A673 (cell line): ENCODE measurements around the gene MTLN. TPM values are rescaled to one million over a fixed set of nuclear protein-coding genes. Genes with fewer than 3 reads are reported as not detected.
A peak's percentile ranks its signal among the peaks of the same experiment; 100 is the strongest.
"Not testable (repeated sequence)": the region's sequence is repeated elsewhere in the genome, so short reads cannot be mapped to it uniquely, and the experiment has no call there.

Experiments used
- BruUV-seq: library from RNA; stranded (reverse); fragments of 400-500 nt; replicated peaks from 2 replicates; lab custom pipeline; 2021; lab: Mats Ljungman, UMichigan
- CTCF ChIA-PET: fragments of 300-600 bp; sonication (Branson Sonifier 250); formaldehyde crosslinking; loops from one replicate; lab custom pipeline; 2022; ENCODE audit warnings: antibody characterized with exemption; lab: Charles Lee
- POLR2A ChIA-PET: fragments of 300-600 bp; sonication (Branson Sonifier 250); formaldehyde crosslinking; loops from one replicate; lab custom pipeline; 2022; ENCODE audit warnings: antibody characterized with exemption; ENCODE audit not compliant: low non-redundant PET; lab: Charles Lee
- DNase-seq: peaks from one replicate; pipeline ENCODE4 v3.0.0-alpha.2; 2015; ENCODE audit warnings: low spot score
- H3K27ac ChIP-seq: fragments of 200-600 bp; sonication (generic); 2 replicates; pipeline ENCODE4 v1.5.1; 2016; ENCODE audit warnings: mixed run types, low read depth, mild to moderate bottlenecking, mixed read lengths, antibody characterized with exemption, low read length; ENCODE audit not compliant: poor library complexity, severe bottlenecking
- H3K27me3 ChIP-seq: fragments of 200-600 bp; sonication (generic); replicated peaks from 2 replicates; pipeline ENCODE4 v1.6.1; 2017; ENCODE audit warnings: mixed run types, low read depth, mild to moderate bottlenecking, mixed read lengths, antibody characterized with exemption, low read length; ENCODE audit not compliant: insufficient read depth, poor library complexity
- H3K36me3 ChIP-seq: fragments of 200-600 bp; sonication (generic); 2 replicates; pipeline ENCODE4 v1.6.1; 2016; ENCODE audit warnings: mixed run types, mild to moderate bottlenecking, mixed read lengths, antibody characterized with exemption, low read length; ENCODE audit not compliant: insufficient read depth, poor library complexity, severe bottlenecking
- H3K4me1 ChIP-seq: fragments of 200-600 bp; sonication (generic); 2 replicates; pipeline ENCODE4 v1.6.1; 2017; ENCODE audit warnings: mixed run types, mild to moderate bottlenecking, mixed read lengths, antibody characterized with exemption, low read length; ENCODE audit not compliant: insufficient read depth, poor library complexity, severe bottlenecking
- H3K4me3 ChIP-seq: fragments of 200-600 bp; sonication (generic); 2 replicates; pipeline ENCODE4 v1.5.1; 2016; ENCODE audit warnings: low read depth, mixed run types, mild to moderate bottlenecking, mixed read lengths, low read length; ENCODE audit not compliant: poor library complexity, severe bottlenecking
- H3K9me3 ChIP-seq: fragments of 200-600 bp; sonication (generic); 2 replicates; pipeline ENCODE4 v1.6.1; 2016; ENCODE audit warnings: mixed run types, low read depth, mild to moderate bottlenecking, mixed read lengths, antibody characterized with exemption, low read length; ENCODE audit not compliant: poor library complexity, severe bottlenecking
- EZH2 ChIP-seq: fragments of 200-600 bp; sonication (generic); IDR thresholded peaks from 2 replicates; pipeline ENCODE4 v1.6.1; 2017; ENCODE audit warnings: borderline replicate concordance, low read depth, mild to moderate bottlenecking, mixed read lengths, antibody characterized with exemption, low read length; ENCODE audit not compliant: poor library complexity, severe bottlenecking
- intact Hi-C: fragments of 100-400 bp; cut with micrococcal nuclease; formaldehyde crosslinking; loops from one replicate; pipeline ENCODE4 v1.10.0; 2022; ENCODE audit not compliant: unreplicated experiment
- total RNA-seq: library from RNA; stranded (reverse); gene quantifications from 2 replicates; pipeline ENCODE4 v1.2.3, GENCODE V29; 2021
- TF ChIP-seq, protein P1 (sequence below): fragments of 300-800, 200-600 bp; sonication (generic); conservative IDR thresholded peaks from 2 replicates; pipeline ENCODE4 v1.5.1; 2017; ENCODE audit warnings: low read depth, mild to moderate bottlenecking, antibody characterized with exemption, low read length, moderate library complexity, mixed read lengths

MTLN gene
- total RNA-seq, 1 experiment from 2014 or later, result 26.8 TPM

DNA sequence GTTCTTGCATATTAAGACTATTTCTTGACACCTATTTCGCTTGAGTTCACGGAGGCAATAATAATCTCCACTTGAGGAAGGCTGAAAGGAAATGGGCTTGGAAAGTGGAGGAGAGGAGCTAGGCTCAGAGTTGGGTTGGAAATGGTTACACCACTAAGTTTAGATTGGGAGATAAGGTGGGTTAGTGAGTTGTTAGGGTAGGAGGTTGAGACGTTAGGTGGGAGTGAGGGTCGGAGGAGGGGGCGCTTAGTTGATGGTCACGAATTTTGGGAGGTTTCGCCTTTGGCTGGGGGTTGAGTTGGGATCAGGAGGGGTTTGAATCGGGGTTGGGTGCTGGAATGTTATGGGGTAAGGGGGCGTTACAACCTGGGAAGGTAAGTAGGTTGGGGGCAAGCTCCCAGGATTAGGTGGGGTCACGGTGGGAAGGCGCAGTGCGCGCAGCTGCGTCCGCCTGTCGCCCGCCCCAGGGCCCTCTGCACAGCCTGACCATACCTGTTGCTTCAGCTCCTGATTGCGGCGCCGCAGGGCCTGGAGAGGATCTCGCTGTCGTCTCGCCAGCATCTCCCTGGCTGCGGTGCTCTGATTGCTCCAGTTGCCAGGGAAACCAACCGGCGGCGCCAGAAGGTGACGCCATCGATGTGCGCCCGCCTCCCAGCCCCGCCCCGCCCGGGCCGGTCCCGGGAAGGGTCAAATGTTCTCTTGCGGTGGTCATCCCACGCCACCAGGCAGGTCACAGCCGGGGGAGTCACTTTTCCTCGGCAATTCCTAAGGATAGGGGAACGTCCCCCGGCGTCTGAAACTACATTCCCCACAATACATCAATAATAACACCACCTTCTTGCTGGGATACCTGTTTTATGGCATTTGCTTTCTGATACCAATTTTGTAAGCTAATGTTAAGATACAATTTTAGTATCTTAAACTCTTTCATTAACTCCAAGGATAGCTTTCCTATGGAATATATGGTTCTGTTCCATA, 7.7 kb downstream of the MTLN start, which contains the start of gene NPHP1:
TSS of gene NPHP1 (minus strand) at position 606 of the 978 bp plus-strand sequence. CDS start at position 561, 45 bp downstream.
- TF ChIP-seq, protein P1, sequence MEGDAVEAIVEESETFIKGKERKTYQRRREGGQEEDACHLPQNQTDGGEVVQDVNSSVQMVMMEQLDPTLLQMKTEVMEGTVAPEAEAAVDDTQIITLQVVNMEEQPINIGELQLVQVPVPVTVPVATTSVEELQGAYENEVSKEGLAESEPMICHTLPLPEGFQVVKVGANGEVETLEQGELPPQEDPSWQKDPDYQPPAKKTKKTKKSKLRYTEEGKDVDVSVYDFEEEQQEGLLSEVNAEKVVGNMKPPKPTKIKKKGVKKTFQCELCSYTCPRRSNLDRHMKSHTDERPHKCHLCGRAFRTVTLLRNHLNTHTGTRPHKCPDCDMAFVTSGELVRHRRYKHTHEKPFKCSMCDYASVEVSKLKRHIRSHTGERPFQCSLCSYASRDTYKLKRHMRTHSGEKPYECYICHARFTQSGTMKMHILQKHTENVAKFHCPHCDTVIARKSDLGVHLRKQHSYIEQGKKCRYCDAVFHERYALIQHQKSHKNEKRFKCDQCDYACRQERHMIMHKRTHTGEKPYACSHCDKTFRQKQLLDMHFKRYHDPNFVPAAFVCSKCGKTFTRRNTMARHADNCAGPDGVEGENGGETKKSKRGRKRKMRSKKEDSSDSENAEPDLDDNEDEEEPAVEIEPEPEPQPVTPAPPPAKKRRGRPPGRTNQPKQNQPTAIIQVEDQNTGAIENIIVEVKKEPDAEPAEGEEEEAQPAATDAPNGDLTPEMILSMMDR, result no peak
- no peak for TF ChIP-seq EZH2
- Histone ChIP-seq H3K4me3 (peak within 1 kb of the TSS; percentile 63), H3K36me3 (no peaks in the 10 kb centered on the region), H3K9me3 (no peaks in the 10 kb centered on the region), H3K27me3 (no peaks in the 10 kb centered on the region), H3K4me1 (peaks cover 6% of the 10 kb centered on the region), H3K27ac (no peak within 1 kb of the TSS)
- ChIA-PET POLR2A (no interaction called here), CTCF (no interaction called here)
- BruUV-seq, result TSS peak; percentile 95
- intact Hi-C loops, result no loop called here
- DNase-seq, result peak; percentile 84

DNA sequence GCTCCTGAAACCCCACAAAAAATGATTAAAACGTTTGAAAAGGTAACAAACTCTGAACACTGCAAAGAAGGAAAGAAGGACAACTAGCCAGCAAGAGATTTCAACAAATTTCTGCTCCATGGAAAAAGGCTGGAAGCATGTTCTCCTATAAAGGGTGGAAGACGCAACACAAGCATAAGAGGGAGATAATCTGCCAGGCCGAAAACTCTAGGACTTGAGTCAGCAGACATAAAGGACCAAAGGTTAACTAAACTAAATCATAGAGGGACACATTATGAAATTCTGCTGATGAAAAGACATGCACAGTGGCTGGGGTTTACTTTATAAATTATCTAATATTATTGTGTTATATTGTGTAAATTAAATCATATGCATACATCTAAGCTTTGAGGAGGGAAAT, 14.3 kb downstream of the MTLN start:
- intact Hi-C loops, result no loop called here
- H3K36me3 ChIP-seq, result no peaks in the 10 kb centered on the region
- no peaks in the 10 kb centered on the region for H3K9me3 ChIP-seq
- BruUV-seq, result no TSS peak
- no peaks in the 10 kb centered on the region for H3K27me3 ChIP-seq
- no peak overlapping the region for H3K4me3 ChIP-seq
- ChIA-PET POLR2A (no interaction called here), CTCF (no interaction called here)
- no peak for DNase-seq
- no peak overlapping the region for H3K27ac ChIP-seq
- TF ChIP-seq EZH2, result no peak
- TF ChIP-seq, protein P1, result no peak
- no peaks in the 10 kb centered on the region for H3K4me1 ChIP-seq

DNA sequence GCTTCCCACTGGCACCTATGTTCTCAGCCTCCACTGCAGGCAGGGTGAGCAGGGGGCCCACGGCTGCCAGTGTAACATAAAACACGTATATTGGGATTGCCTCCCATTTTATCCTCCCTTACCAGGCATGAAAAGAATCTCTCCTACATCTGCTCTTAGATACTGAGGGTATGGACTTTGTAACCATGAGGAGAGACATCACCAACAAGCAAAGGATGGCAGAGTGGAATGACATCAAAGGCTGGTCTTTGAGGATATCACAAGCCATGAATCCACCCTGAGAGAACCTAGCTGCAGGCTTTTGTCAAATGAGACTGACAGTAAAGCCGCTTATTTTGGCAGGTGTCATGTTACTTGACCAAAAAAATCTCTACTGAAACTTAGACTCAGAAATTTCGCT, 14.9 kb downstream of the MTLN start:
- H3K4me3 ChIP-seq, result no peak overlapping the region
- POLR2A ChIA-PET, result no interaction called here
- BruUV-seq, result no TSS peak

DNA sequence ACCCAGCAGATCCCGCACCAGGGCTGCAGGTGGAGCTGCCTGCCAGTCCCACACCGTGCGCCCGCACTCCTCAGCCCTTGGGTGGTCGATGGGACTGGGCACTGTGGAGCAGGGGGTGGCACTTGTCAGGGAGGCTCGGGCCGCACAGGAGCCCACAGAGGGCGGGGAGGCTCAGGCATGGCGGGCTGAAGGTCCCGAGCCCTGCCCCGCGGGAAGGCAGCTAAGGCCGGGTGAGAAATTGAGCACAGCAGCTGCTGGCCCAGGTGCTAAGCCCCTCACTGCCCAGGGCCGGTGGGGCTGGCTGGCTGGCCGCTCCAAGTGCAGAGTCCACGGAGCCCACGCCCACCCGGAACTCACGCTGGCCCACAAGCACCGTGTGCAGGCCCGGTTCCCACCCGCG, 22.2 kb downstream of the MTLN start:
- POLR2A ChIA-PET, H3K4me1 ChIP-seq, H3K36me3 ChIP-seq, H3K9me3 ChIP-seq, H3K27ac ChIP-seq, intact Hi-C loops, DNase-seq, H3K4me3 ChIP-seq, BruUV-seq, CTCF ChIA-PET, H3K27me3 ChIP-seq: not testable (repeated sequence)

More for the DNA sequence above, 14.9 kb downstream of the MTLN start:
- TF ChIP-seq EZH2, result no peak
- TF ChIP-seq, protein P1, result no peak
- no peaks in the 10 kb centered on the region for H3K4me1 ChIP-seq
- CTCF ChIA-PET, result no interaction called here
- no peak overlapping the region for H3K27ac ChIP-seq
- H3K36me3 ChIP-seq, result no peaks in the 10 kb centered on the region
- no peaks in the 10 kb centered on the region for H3K27me3 ChIP-seq
- intact Hi-C loops, result no loop called here
- DNase-seq, result no peak
- H3K9me3 ChIP-seq, result no peaks in the 10 kb centered on the region
